Measurements from ENCODE around the gene VAV3. TPM values are rescaled to one million over a fixed set of nuclear protein-coding genes. Genes with fewer than 3 reads are reported as not detected.

Gene VAV3
- total and polyA plus RNA-seq, 2 donors (not counting 1 experiment from before 2014, with no cell fraction given), result not detected

DNA sequence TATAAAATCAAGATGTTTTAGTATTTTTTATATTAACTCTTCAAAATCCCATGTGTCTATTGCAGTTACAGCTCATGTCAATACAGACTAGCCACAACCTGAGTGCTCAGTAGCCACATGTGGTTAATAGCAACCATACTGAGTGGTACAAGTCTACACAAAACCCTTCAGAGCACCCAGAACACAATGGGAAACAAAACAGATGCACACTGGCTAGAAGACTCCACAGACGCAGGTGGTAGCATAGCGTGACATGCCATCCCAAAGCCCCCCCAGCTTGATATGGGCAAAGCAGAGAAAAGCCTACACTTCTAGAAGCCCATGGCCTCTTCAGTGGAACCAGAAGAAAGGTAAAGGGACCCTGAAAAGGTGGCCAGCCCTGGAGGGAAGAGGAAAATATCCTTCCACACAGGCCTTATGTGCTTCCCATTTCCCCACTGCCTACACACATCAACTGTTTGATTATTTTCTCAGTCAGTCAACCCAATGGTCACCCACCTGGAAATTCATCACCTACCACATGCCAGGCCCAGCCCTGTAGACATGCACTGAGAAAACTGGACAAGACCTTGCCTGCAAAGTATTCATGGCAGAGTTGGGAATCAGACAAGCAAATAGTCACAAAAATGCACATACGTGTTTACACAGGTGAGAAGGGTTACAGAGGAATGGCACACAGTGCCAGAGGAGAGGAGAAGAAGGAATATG lies 175.0 kb downstream of the VAV3 start:
- Histone ChIP-seq H3K9ac (ENCODE audit: insufficient read depth, low read length) (no peak overlapping the region), H4K20me1 (ENCODE audit: control insufficient read depth, extremely low read depth, insufficient read depth, low read length) (no peaks in the 10 kb centered on the region), H3K27me3 (ENCODE audit: control insufficient read depth, insufficient read depth, low read length) (no peaks in the 10 kb centered on the region), H3K4me1 (ENCODE audit: control insufficient read depth, extremely low read depth, insufficient read depth, low read length) (no peaks in the 10 kb centered on the region), H3K4me2 (ENCODE audit: extremely low read depth, insufficient read depth, low read length) (no peak overlapping the region), H3K79me2 (ENCODE audit: control insufficient read depth, insufficient read depth, low read length) (no peaks in the 10 kb centered on the region), H3K4me3 (replicated peaks in 1 of 4; ENCODE audit: control extremely low read depth in 1 of 4, insufficient read depth in 1 of 4, low read depth in 3 of 4, low read length in 4 of 4) (no peak overlapping the region), H3K9me3 (ENCODE audit: control insufficient read depth, insufficient read depth, low read depth, low read length) (no peaks in the 10 kb centered on the region), H3K36me3 (ENCODE audit: control insufficient read depth, insufficient read depth, low read length) (no peaks in the 10 kb centered on the region), H3K27ac (ENCODE audit: insufficient read depth, low read length) (no peak overlapping the region), H2AFZ (ENCODE audit: low read length) (no peak overlapping the region)
- no peak for TF ChIP-seq EZH2 (IDR thresholded peaks at IDR 0.05; ENCODE audit: low read length, missing control alignments)
- TF ChIP-seq CTCF (conservative IDR thresholded peaks at IDR 0.05 in 1 of 2, IDR thresholded peaks at IDR 0.05 in 1 of 2; ENCODE audit: low read depth in 1 of 2, low read length in 2 of 2), result no peak
- DNase-seq (ENCODE audit: low read depth in 2 of 2), result no peak

GRCh38 chr1:107788206-107789202 lies 176.5 kb downstream of the VAV3 start:
- H3K4me1 ChIP-seq (ENCODE audit: control insufficient read depth, extremely low read depth, insufficient read depth, low read length), result no peaks in the 10 kb centered on the region
- no peaks in the 10 kb centered on the region for H3K27me3 ChIP-seq (ENCODE audit: control insufficient read depth, insufficient read depth, low read length)
- no peak overlapping the region for H3K27ac ChIP-seq (ENCODE audit: insufficient read depth, low read length)
- H3K4me2 ChIP-seq (ENCODE audit: extremely low read depth, insufficient read depth, low read length), result no peak overlapping the region
- H3K9me3 ChIP-seq (ENCODE audit: control insufficient read depth, insufficient read depth, low read depth, low read length), result no peaks in the 10 kb centered on the region
- H3K79me2 ChIP-seq (ENCODE audit: control insufficient read depth, insufficient read depth, low read length), result no peaks in the 10 kb centered on the region
- no peaks in the 10 kb centered on the region for H3K36me3 ChIP-seq (ENCODE audit: control insufficient read depth, insufficient read depth, low read length)
- H4K20me1 ChIP-seq (ENCODE audit: control insufficient read depth, extremely low read depth, insufficient read depth, low read length), result no peaks in the 10 kb centered on the region
- TF ChIP-seq EZH2 (IDR thresholded peaks at IDR 0.05; ENCODE audit: low read length, missing control alignments) (no peak), CTCF (conservative IDR thresholded peaks at IDR 0.05 in 1 of 2, IDR thresholded peaks at IDR 0.05 in 1 of 2; ENCODE audit: low read depth in 1 of 2, low read length in 2 of 2) (no peak)
- H2AFZ ChIP-seq (ENCODE audit: low read length), result no peak overlapping the region
- peak in 1 of 2 donors; percentile 1 for DNase-seq (ENCODE audit: low read depth in 2 of 2)
- peak overlapping the region in 1 of 4 experiments; percentile 31 for H3K4me3 ChIP-seq (replicated peaks in 1 of 4; ENCODE audit: control extremely low read depth in 1 of 4, insufficient read depth in 1 of 4, low read depth in 3 of 4, low read length in 4 of 4)
- H3K9ac ChIP-seq (ENCODE audit: insufficient read depth, low read length), result no peak overlapping the region

- Histone ChIP-seq H3K27me3 (ENCODE audit: control insufficient read depth, insufficient read depth, low read length) (no peaks in the 10 kb centered on the region), H3K4me3 (replicated peaks in 1 of 4; ENCODE audit: control extremely low read depth in 1 of 4, insufficient read depth in 1 of 4, low read depth in 3 of 4, low read length in 4 of 4) (no peak overlapping the region), H3K27ac (ENCODE audit: insufficient read depth, low read length) (no peak overlapping the region), H3K4me1 (ENCODE audit: control insufficient read depth, extremely low read depth, insufficient read depth, low read length) (no peaks in the 10 kb centered on the region), H3K9me3 (ENCODE audit: control insufficient read depth, insufficient read depth, low read depth, low read length) (no peaks in the 10 kb centered on the region), H3K36me3 (ENCODE audit: control insufficient read depth, insufficient read depth, low read length) (no peaks in the 10 kb centered on the region), H3K79me2 (ENCODE audit: control insufficient read depth, insufficient read depth, low read length) (no peaks in the 10 kb centered on the region), H3K4me2 (ENCODE audit: extremely low read depth, insufficient read depth, low read length) (no peak overlapping the region), H4K20me1 (ENCODE audit: control insufficient read depth, extremely low read depth, insufficient read depth, low read length) (no peaks in the 10 kb centered on the region), H3K9ac (ENCODE audit: insufficient read depth, low read length) (no peak overlapping the region), H2AFZ (ENCODE audit: low read length) (no peak overlapping the region)
- DNase-seq (ENCODE audit: low read depth in 2 of 2), result no peak
- peak in 1 of 2 donors; percentile 10 for TF ChIP-seq CTCF (conservative IDR thresholded peaks at IDR 0.05 in 1 of 2, IDR thresholded peaks at IDR 0.05 in 1 of 2; ENCODE audit: low read depth in 1 of 2, low read length in 2 of 2)
- TF ChIP-seq EZH2 (IDR thresholded peaks at IDR 0.05; ENCODE audit: low read length, missing control alignments), result no peak
These were observed 177.7 kb downstream of the VAV3 start for GRCh38 chr1:107787299-107787698.

Measured in fibroblast of lung (primary cell).